ENCODE measurements around the gene FNBP1L.

Gene FNBP1L

GRCh38 chr1:93426181-93426580 is 21.7 kb upstream of the FNBP1L start:
- no peak overlapping the region for H3K4me3 ChIP-seq (ENCODE audit: low read depth, low read length, poor library complexity, severe bottlenecking)
- H3K27me3 ChIP-seq (ENCODE audit: insufficient read depth, low read length), result no peaks in the 10 kb centered on the region

GRCh38 chr1:93427656-93428055 is 20.3 kb upstream of the FNBP1L start:
- Histone ChIP-seq H3K9ac (ENCODE audit: low read length) (no peak overlapping the region), H3K27me3 (ENCODE audit: insufficient read depth, low read length) (no peaks in the 10 kb centered on the region), H3K9me2 (ENCODE audit: low read depth, low read length) (no peaks in the 10 kb centered on the region), H3K36me3 (ENCODE audit: insufficient read depth, low read length) (no peaks in the 10 kb centered on the region), H3K4me3 (ENCODE audit: low read depth, low read length, poor library complexity, severe bottlenecking) (no peak overlapping the region), H3K79me2 (ENCODE audit: insufficient read depth, low read length) (no peaks in the 10 kb centered on the region), H4K20me1 (ENCODE audit: insufficient read depth, low read length) (no peaks in the 10 kb centered on the region), H3K27ac (ENCODE audit: low read depth, low read length, poor library complexity, severe bottlenecking) (no peak overlapping the region), H3K4me2 (ENCODE audit: low read length) (no peak overlapping the region), H2AFZ (ENCODE audit: low read length) (no peak overlapping the region), H3K4me1 (ENCODE audit: insufficient read depth, low read length, severe bottlenecking) (no peaks in the 10 kb centered on the region), H3F3A (ENCODE audit: insufficient read depth, low read length) (no peaks in the 10 kb centered on the region), H3K9me3 (ENCODE audit: low read length) (no peaks in the 10 kb centered on the region)
- TF ChIP-seq EZH2 (IDR thresholded peaks at IDR 0.05; ENCODE audit: borderline replicate concordance, low read length) (no peak), CTCF (IDR thresholded peaks at IDR 0.05; ENCODE audit: low read length) (no peak)

More at GRCh38 chr1:93426181-93426580, 21.7 kb upstream of the FNBP1L start:
- H3F3A ChIP-seq (ENCODE audit: insufficient read depth, low read length), result no peaks in the 10 kb centered on the region
- no peaks in the 10 kb centered on the region for H3K4me1 ChIP-seq (ENCODE audit: insufficient read depth, low read length, severe bottlenecking)
- no peak overlapping the region for H3K4me2 ChIP-seq (ENCODE audit: low read length)
- no peaks in the 10 kb centered on the region for H3K79me2 ChIP-seq (ENCODE audit: insufficient read depth, low read length)
- H3K27ac ChIP-seq (ENCODE audit: low read depth, low read length, poor library complexity, severe bottlenecking), result no peak overlapping the region
- no peak overlapping the region for H2AFZ ChIP-seq (ENCODE audit: low read length)
- H4K20me1 ChIP-seq (ENCODE audit: insufficient read depth, low read length), result no peaks in the 10 kb centered on the region
- no peaks in the 10 kb centered on the region for H3K9me3 ChIP-seq (ENCODE audit: low read length)
- TF ChIP-seq CTCF (IDR thresholded peaks at IDR 0.05; ENCODE audit: low read length) (no peak), EZH2 (IDR thresholded peaks at IDR 0.05; ENCODE audit: borderline replicate concordance, low read length) (no peak)
- H3K9ac ChIP-seq (ENCODE audit: low read length), result no peak overlapping the region
- no peaks in the 10 kb centered on the region for H3K9me2 ChIP-seq (ENCODE audit: low read depth, low read length)
- H3K36me3 ChIP-seq (ENCODE audit: insufficient read depth, low read length), result no peaks in the 10 kb centered on the region

GRCh38 chr1:93433407-93433961 is 14.4 kb upstream of the FNBP1L start:
- H3K27me3 ChIP-seq (ENCODE audit: insufficient read depth, low read length), result no peaks in the 10 kb centered on the region
- peaks cover 5% of the 10 kb centered on the region for H3K4me1 ChIP-seq (ENCODE audit: insufficient read depth, low read length, severe bottlenecking)
- no peaks in the 10 kb centered on the region for H3F3A ChIP-seq (ENCODE audit: insufficient read depth, low read length)
- H3K9me3 ChIP-seq (ENCODE audit: low read length), result 0 out of 2 replicates have a peak, but pooled peaks cover 4% of the 10 kb centered on the region
- H3K4me3 ChIP-seq (ENCODE audit: low read depth, low read length, poor library complexity, severe bottlenecking), result no peak overlapping the region
- H3K27ac ChIP-seq (ENCODE audit: low read depth, low read length, poor library complexity, severe bottlenecking), result no peak overlapping the region
- H3K9ac ChIP-seq (ENCODE audit: low read length), result no peak overlapping the region
- H3K4me2 ChIP-seq (ENCODE audit: low read length), result no peak overlapping the region
- no peak overlapping the region for H2AFZ ChIP-seq (ENCODE audit: low read length)
- H4K20me1 ChIP-seq (ENCODE audit: insufficient read depth, low read length), result no peaks in the 10 kb centered on the region
- H3K9me2 ChIP-seq (ENCODE audit: low read depth, low read length), result no peaks in the 10 kb centered on the region
- H3K79me2 ChIP-seq (ENCODE audit: insufficient read depth, low read length), result no peaks in the 10 kb centered on the region
- no peaks in the 10 kb centered on the region for H3K36me3 ChIP-seq (ENCODE audit: insufficient read depth, low read length)
- TF ChIP-seq CTCF (IDR thresholded peaks at IDR 0.05; ENCODE audit: low read length), result no peak
- TF ChIP-seq EZH2 (IDR thresholded peaks at IDR 0.05; ENCODE audit: borderline replicate concordance, low read length), result no peak
